Measurements from ENCODE around the gene KCTD5. TPM values are rescaled to one million over a fixed set of nuclear protein-coding genes. Genes with fewer than 3 reads are reported as not detected.
"Not testable (repeated sequence)": the region's sequence is repeated elsewhere in the genome, so short reads cannot be mapped to it uniquely, and the experiment has no call there.

KCTD5 gene
- polyA plus RNA-seq, 1 donor (not counting 4 experiments of a cell fraction or from before 2014, with no cell fraction given) = 29.0 TPM

DNA sequence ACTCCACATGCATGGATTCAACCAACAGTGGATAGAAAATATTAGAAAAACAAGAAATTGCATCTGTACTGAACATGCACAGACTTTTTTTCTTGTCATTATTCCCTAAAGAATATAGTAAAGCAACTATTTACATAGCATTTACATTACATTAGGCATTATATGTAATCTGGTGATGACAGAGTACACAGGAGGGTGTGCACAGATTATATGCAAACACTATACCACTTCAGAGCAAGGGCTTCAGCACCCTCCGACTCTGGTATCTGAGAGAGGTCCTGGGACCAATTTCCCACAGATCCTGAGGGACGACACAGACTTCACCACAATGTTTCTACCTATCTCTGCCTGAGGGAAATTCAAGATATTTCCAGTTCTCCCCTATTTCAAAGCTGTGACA, 25.3 kb upstream of the KCTD5 start:
- Histone ChIP-seq H3K9ac (ENCODE audit: control insufficient read depth, extremely low read depth, insufficient read depth, low read length) (no peak overlapping the region), H2AFZ (ENCODE audit: control insufficient read depth, low read length) (no peak overlapping the region), H4K20me1 (ENCODE audit: control insufficient read depth, extremely low read depth, insufficient read depth, low read length) (no peaks in the 10 kb centered on the region), H3K36me3 (ENCODE audit: control insufficient read depth in 2 of 2, extremely low read depth in 1 of 2, insufficient read depth in 2 of 2, low read length in 2 of 2) (no peaks in the 10 kb centered on the region), H3K4me2 (ENCODE audit: control insufficient read depth, extremely low read depth, insufficient read depth, low read depth, low read length) (no peak overlapping the region), H3K27ac (ENCODE audit: control insufficient read depth, insufficient read depth, low read length) (no peak overlapping the region), H3K9me3 (ENCODE audit: control insufficient read depth, low read depth, low read length) (no peaks in the 10 kb centered on the region), H3K4me1 (ENCODE audit: control insufficient read depth, extremely low read depth, insufficient read depth, low read length) (no peaks in the 10 kb centered on the region), H3K4me3 (ENCODE audit: control insufficient read depth in 2 of 3, extremely low read depth in 1 of 3, insufficient read depth in 2 of 3, low read depth in 1 of 3, low read length in 3 of 3) (no peak overlapping the region), H3K9me1 (ENCODE audit: control insufficient read depth, extremely low read depth, insufficient read depth, low read length) (no peaks in the 10 kb centered on the region), H3K79me2 (ENCODE audit: control insufficient read depth, insufficient read depth, low read length) (no peaks in the 10 kb centered on the region), H3K27me3 (ENCODE audit: control insufficient read depth, extremely low read depth, insufficient read depth, low read length) (peaks cover 9% of the 10 kb centered on the region)
- FAIRE-seq (no peak), DNase-seq (ENCODE audit: low read depth, low spot score) (no peak)
- dilution Hi-C loops (cut with MboI; ENCODE audit: extremely low pct_ligation_motif_present, low sequenced_read_pairs) = no loop called here
- TF ChIP-seq CTCF (optimal IDR thresholded peaks at IDR 0.05 in 1 of 3, IDR thresholded peaks at IDR 0.05 in 1 of 3, conservative IDR thresholded peaks at IDR 0.05 in 1 of 3; ENCODE audit: extremely low read depth in 1 of 3, insufficient read depth in 2 of 3, low read length in 3 of 3) = no peak
- TF ChIP-seq EZH2 (IDR thresholded peaks at IDR 0.05; ENCODE audit: low read length) = no peak

- FAIRE-seq; H4K20me1 ChIP-seq (ENCODE audit: control insufficient read depth, extremely low read depth, insufficient read depth, low read length); H2AFZ ChIP-seq (ENCODE audit: control insufficient read depth, low read length); H3K27me3 ChIP-seq (ENCODE audit: control insufficient read depth, extremely low read depth, insufficient read depth, low read length); H3K9me3 ChIP-seq (ENCODE audit: control insufficient read depth, low read depth, low read length); H3K9ac ChIP-seq (ENCODE audit: control insufficient read depth, extremely low read depth, insufficient read depth, low read length); H3K36me3 ChIP-seq (ENCODE audit: control insufficient read depth in 2 of 2, extremely low read depth in 1 of 2, insufficient read depth in 2 of 2, low read length in 2 of 2); H3K4me3 ChIP-seq (ENCODE audit: control insufficient read depth in 2 of 3, extremely low read depth in 1 of 3, insufficient read depth in 2 of 3, low read depth in 1 of 3, low read length in 3 of 3); H3K79me2 ChIP-seq (ENCODE audit: control insufficient read depth, insufficient read depth, low read length); dilution Hi-C loops (cut with MboI; ENCODE audit: extremely low pct_ligation_motif_present, low sequenced_read_pairs); H3K27ac ChIP-seq (ENCODE audit: control insufficient read depth, insufficient read depth, low read length); DNase-seq (ENCODE audit: low read depth, low spot score); H3K9me1 ChIP-seq (ENCODE audit: control insufficient read depth, extremely low read depth, insufficient read depth, low read length); H3K4me2 ChIP-seq (ENCODE audit: control insufficient read depth, extremely low read depth, insufficient read depth, low read depth, low read length); H3K4me1 ChIP-seq (ENCODE audit: control insufficient read depth, extremely low read depth, insufficient read depth, low read length): not testable (repeated sequence)
Measured at GRCh38 chr16:2657803-2658202, 24.5 kb upstream of the KCTD5 start.

DNA sequence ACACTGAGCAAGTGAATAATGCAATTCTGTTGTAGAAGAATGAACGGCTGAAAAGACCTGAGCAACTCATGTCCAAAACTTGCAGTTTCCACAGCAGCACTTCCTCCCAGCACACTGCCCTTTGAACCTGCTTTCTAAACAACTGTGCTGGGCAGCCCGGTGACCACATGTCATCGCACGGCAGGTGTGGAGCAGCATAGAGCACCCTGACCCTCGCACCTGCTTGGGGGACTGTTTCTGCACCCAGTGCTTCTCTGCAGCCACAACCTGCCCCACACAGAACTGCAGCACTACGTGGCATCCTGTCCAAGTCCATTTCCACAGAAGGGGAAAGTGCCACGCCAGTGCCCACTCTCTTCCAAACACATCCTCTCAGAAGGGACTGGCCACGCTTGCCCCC, 22.8 kb upstream of the KCTD5 start:
- H3K27ac ChIP-seq (ENCODE audit: control insufficient read depth, insufficient read depth, low read length); H4K20me1 ChIP-seq (ENCODE audit: control insufficient read depth, extremely low read depth, insufficient read depth, low read length); DNase-seq (ENCODE audit: low read depth, low spot score); H3K4me3 ChIP-seq (ENCODE audit: control insufficient read depth in 2 of 3, extremely low read depth in 1 of 3, insufficient read depth in 2 of 3, low read depth in 1 of 3, low read length in 3 of 3); dilution Hi-C loops (cut with MboI; ENCODE audit: extremely low pct_ligation_motif_present, low sequenced_read_pairs); H3K9ac ChIP-seq (ENCODE audit: control insufficient read depth, extremely low read depth, insufficient read depth, low read length); H3K27me3 ChIP-seq (ENCODE audit: control insufficient read depth, extremely low read depth, insufficient read depth, low read length); H3K79me2 ChIP-seq (ENCODE audit: control insufficient read depth, insufficient read depth, low read length); H2AFZ ChIP-seq (ENCODE audit: control insufficient read depth, low read length); H3K4me2 ChIP-seq (ENCODE audit: control insufficient read depth, extremely low read depth, insufficient read depth, low read depth, low read length); H3K9me1 ChIP-seq (ENCODE audit: control insufficient read depth, extremely low read depth, insufficient read depth, low read length); FAIRE-seq; H3K36me3 ChIP-seq (ENCODE audit: control insufficient read depth in 2 of 2, extremely low read depth in 1 of 2, insufficient read depth in 2 of 2, low read length in 2 of 2); H3K9me3 ChIP-seq (ENCODE audit: control insufficient read depth, low read depth, low read length): not testable (repeated sequence)
- H3K4me1 ChIP-seq (ENCODE audit: control insufficient read depth, extremely low read depth, insufficient read depth, low read length) = peaks cover 16% of the 10 kb centered on the region

DNA sequence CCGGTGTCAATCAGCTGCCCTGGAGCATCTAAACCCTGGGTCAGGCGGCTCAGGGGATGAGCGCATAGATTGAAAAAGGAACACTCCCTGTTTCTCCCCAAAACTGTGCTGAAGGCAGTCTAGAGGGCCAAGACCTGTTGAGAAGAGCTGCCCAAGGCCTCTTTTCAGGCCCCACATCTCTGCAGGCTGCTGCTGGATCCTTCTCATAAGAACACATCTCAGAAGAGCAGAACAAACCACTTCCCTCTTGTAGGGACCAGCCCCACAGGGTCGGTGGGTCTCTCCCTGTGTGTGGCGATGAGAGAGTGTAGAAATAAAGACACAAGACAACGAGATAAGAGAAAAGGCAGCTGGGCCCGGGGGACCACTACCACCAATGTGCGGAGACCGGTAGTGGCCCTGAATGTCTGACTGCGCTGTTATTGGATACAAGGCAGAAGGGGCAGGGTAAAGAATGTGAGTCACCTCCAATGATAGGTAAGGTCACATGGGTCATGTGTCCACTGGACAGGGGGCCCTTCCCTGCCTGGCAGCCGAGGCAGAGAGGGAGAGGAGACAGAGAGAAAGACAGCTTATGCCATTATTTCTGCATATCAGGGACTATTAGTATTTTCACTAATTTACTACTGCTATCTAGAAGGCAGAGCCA, 22.2 kb upstream of the KCTD5 start:
- H3K4me3 ChIP-seq (ENCODE audit: control insufficient read depth in 2 of 3, extremely low read depth in 1 of 3, insufficient read depth in 2 of 3, low read depth in 1 of 3, low read length in 3 of 3); H2AFZ ChIP-seq (ENCODE audit: control insufficient read depth, low read length); H3K9me3 ChIP-seq (ENCODE audit: control insufficient read depth, low read depth, low read length); H3K79me2 ChIP-seq (ENCODE audit: control insufficient read depth, insufficient read depth, low read length); H4K20me1 ChIP-seq (ENCODE audit: control insufficient read depth, extremely low read depth, insufficient read depth, low read length); H3K27me3 ChIP-seq (ENCODE audit: control insufficient read depth, extremely low read depth, insufficient read depth, low read length); dilution Hi-C loops (cut with MboI; ENCODE audit: extremely low pct_ligation_motif_present, low sequenced_read_pairs); H3K9me1 ChIP-seq (ENCODE audit: control insufficient read depth, extremely low read depth, insufficient read depth, low read length); H3K27ac ChIP-seq (ENCODE audit: control insufficient read depth, insufficient read depth, low read length); DNase-seq (ENCODE audit: low read depth, low spot score); FAIRE-seq; H3K4me2 ChIP-seq (ENCODE audit: control insufficient read depth, extremely low read depth, insufficient read depth, low read depth, low read length); H3K36me3 ChIP-seq (ENCODE audit: control insufficient read depth in 2 of 2, extremely low read depth in 1 of 2, insufficient read depth in 2 of 2, low read length in 2 of 2); H3K9ac ChIP-seq (ENCODE audit: control insufficient read depth, extremely low read depth, insufficient read depth, low read length): not testable (repeated sequence)
- peaks cover 22% of the 10 kb centered on the region for H3K4me1 ChIP-seq (ENCODE audit: control insufficient read depth, extremely low read depth, insufficient read depth, low read length)

Data from keratinocyte (primary cell).